AG04450 (cell line): ENCODE results near the gene BLVRA. TPM values are rescaled to one million over a fixed set of nuclear protein-coding genes. Genes with fewer than 3 reads are reported as not detected.

Experiments
- CTCF ChIA-PET: fragments of 300-600, 350-600 bp; formaldehyde crosslinking; extraction: SDS; loops from one replicate; lab custom pipeline; 2022; ENCODE audit warnings: antibody characterized with exemption, inconsistent platforms; lab: Charles Lee
- POLR2A ChIA-PET: fragments of 350-600 bp; formaldehyde crosslinking; extraction: SDS; loops from one replicate; lab custom pipeline; 2021; ENCODE audit warnings: antibody characterized with exemption, inconsistent platforms; lab: Yijun Ruan, JAX
- DNase-seq: peaks from one replicate; pipeline ENCODE4 v3.0.0-alpha.2; 2011; ENCODE audit warnings: low read depth, low spot score
- H3K27ac ChIP-seq: one replicate; pipeline ENCODE4 v1.5.1; 2012; ENCODE audit warnings: low read depth, low read length, control low read depth
- H3K27me3 ChIP-seq: one replicate; pipeline ENCODE4 v1.6.0; 2012; ENCODE audit warnings: low read length; ENCODE audit not compliant: control insufficient read depth, insufficient read depth
- H3K4me3 ChIP-seq: 2 replicates; pipeline ENCODE4 v1.5.1; 2011; ENCODE audit warnings: mild to moderate bottlenecking, low read depth, low read length, control low read depth
- H3K9me3 ChIP-seq: 2 replicates; pipeline ENCODE4 v1.5.1; 2012; ENCODE audit warnings: low read length; ENCODE audit not compliant: control insufficient read depth, insufficient read depth
- polyA plus RNA-seq: library from polyadenylated mRNA; depleted of rRNA; stranded (reverse); fragments of >200 nt; gene quantifications from 2 replicates; pipeline ENCODE4 v1.2.3, GENCODE V29; 2011
- TF ChIP-seq, protein P1 (sequence below): IDR thresholded peaks from 2 replicates; pipeline ENCODE4 v1.5.1; 2011; ENCODE audit warnings: low read depth, low read length, control low read depth, inconsistent platforms

Gene BLVRA
- polyA plus RNA-seq, 1 experiment = 58.7 TPM

DNA sequence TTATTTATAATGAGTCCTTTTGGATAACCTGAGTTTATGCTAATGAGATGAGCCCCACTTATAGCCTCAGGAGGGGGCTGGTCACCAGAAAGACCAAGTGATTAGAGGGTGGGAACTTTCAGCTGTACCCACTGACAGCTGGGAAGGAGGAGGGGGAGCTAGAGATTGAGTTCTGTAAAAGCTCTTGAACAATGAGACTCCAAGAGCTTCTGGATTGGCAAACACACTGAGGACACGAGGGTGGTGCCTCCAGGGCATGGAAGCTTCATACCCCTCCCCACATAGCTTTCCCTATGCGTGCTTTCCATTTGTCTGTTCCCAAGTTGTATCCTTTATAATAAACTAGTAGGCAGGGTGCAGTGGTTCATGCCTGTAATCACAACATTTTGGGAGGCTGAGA lies 90.6 kb downstream of the BLVRA start:
- POLR2A ChIA-PET = interaction anchor here (0.6 kb wide), 1 partner anchor 262 kb away, joined by 4 read pairs; no protein-coding TSS in a partner anchor
- CTCF ChIA-PET = interaction anchor here (2.9 to 3.3 kb wide), 2 partner anchors 10 to 11 kb away, joined by 15 to 22 read pairs; no protein-coding TSS in a partner anchor
- TF ChIP-seq, protein P1, sequence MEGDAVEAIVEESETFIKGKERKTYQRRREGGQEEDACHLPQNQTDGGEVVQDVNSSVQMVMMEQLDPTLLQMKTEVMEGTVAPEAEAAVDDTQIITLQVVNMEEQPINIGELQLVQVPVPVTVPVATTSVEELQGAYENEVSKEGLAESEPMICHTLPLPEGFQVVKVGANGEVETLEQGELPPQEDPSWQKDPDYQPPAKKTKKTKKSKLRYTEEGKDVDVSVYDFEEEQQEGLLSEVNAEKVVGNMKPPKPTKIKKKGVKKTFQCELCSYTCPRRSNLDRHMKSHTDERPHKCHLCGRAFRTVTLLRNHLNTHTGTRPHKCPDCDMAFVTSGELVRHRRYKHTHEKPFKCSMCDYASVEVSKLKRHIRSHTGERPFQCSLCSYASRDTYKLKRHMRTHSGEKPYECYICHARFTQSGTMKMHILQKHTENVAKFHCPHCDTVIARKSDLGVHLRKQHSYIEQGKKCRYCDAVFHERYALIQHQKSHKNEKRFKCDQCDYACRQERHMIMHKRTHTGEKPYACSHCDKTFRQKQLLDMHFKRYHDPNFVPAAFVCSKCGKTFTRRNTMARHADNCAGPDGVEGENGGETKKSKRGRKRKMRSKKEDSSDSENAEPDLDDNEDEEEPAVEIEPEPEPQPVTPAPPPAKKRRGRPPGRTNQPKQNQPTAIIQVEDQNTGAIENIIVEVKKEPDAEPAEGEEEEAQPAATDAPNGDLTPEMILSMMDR = no peak
- H3K27ac ChIP-seq = no peak overlapping the region
- no peaks in the 10 kb centered on the region for H3K9me3 ChIP-seq
- peaks cover 4% of the 10 kb centered on the region for H3K27me3 ChIP-seq
- DNase-seq = no peak
- H3K4me3 ChIP-seq = no peak overlapping the region

DNA sequence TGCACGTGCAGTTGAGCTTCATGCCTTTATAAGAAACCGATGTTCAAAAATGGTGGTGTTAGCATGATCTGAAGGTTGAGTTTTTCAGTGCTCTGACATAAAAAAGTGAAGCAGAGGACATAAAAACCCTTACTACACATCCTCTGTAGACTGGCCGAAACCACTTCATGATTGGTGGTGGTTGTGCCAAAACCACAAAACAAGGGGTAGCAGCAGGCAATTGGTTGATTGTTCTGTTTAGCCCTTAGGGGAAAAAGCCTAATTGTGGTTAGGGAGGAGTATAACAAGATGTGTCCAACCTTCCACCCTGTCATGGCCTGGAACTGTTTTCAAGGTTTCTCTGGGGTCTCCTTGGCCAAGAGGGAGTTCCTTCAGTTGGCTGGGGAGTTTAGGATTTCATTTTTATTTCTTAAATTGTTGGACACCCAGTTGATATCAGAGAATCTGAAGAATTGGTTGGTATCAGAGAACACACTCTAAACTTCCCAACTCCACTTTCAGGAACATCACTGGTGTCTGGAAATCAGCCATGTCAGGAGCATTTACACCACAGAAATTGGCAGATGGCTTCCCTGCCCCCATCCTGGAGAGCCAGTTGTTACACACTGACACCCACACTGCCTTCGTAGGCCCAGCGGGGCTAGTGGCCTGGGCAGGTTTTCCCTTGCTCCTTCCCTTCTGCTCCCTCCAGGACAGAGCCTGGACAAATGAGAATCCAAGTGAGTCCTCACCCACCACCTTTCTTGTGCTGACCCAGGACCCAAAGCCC lies 92.1 kb downstream of the BLVRA start:
- H3K9me3 ChIP-seq = no peaks in the 10 kb centered on the region
- H3K27ac ChIP-seq = no peak overlapping the region
- POLR2A ChIA-PET = no interaction called here
- TF ChIP-seq, protein P1 = no peak
- H3K27me3 ChIP-seq = peaks cover 4% of the 10 kb centered on the region
- CTCF ChIA-PET = interaction anchor here (1.6 to 3.3 kb wide), 2 partner anchors 11 kb away, joined by 11 to 22 read pairs; no protein-coding TSS in a partner anchor
- DNase-seq = no peak
- H3K4me3 ChIP-seq = no peak overlapping the region

DNA sequence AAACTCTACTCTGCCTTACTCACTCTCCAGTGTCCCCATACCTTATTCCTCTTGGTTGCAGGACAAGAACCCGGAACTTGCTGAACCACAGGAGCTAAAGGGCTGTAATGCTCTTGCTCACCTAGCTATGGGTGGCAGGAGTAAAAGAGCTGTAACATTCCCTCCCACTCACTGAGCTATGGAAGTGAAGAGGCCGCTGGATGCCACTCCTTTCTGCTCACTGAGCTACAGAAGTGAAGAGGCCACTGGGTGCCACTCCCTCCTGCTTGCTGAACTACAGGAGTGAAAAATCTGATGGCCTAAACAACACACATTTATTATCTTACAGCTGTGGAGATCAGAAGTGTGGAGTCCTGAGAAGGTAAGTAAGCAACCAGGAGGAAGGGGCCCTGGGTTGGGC lies 93.3 kb downstream of the BLVRA start:
- no peaks in the 10 kb centered on the region for H3K9me3 ChIP-seq
- H3K27ac ChIP-seq = no peak overlapping the region
- POLR2A ChIA-PET = no interaction called here
- H3K27me3 ChIP-seq = peaks cover 4% of the 10 kb centered on the region
- CTCF ChIA-PET = interaction anchor here (1.6 kb wide), 1 partner anchor 13 kb away, joined by 11 read pairs; no protein-coding TSS in a partner anchor
- H3K4me3 ChIP-seq = no peak overlapping the region
- TF ChIP-seq, protein P1 = no peak
- DNase-seq = no peak

GRCh38 chr7:43855176-43855575 lies 96.7 kb downstream of the BLVRA start:
- TF ChIP-seq, protein P1 = no peak
- no peak for DNase-seq
- no peaks in the 10 kb centered on the region for H3K27me3 ChIP-seq
- no peak overlapping the region for H3K27ac ChIP-seq
- no peak overlapping the region for H3K4me3 ChIP-seq
- CTCF ChIA-PET = interaction anchor here (1.3 kb wide), 1 partner anchor 16 kb away, joined by 3 read pairs; no protein-coding TSS in a partner anchor
- H3K9me3 ChIP-seq = no peaks in the 10 kb centered on the region
- POLR2A ChIA-PET = no interaction called here

DNA sequence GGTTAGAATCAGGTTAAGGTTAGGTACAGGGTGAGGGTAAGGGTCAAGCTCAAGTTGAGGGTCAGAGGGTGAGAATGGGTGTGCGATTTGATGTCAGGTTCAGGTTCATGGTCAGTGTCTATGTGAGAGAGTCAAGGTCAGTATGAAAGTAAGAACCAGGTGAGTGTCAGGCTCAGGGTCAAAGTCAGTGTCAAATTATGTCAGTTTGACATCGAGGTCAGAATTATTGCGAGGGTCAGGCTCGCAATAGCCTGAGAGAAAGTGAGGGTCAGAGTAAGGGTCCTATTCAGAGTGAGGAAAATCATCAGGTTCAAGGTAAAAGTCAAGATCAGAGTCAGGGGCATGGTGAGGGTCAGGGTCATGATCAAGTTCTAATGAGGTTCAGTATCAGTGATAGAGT lies 97.8 kb downstream of the BLVRA start:
- peaks cover 2% of the 10 kb centered on the region for H3K27me3 ChIP-seq
- no peak overlapping the region for H3K27ac ChIP-seq
- ChIA-PET POLR2A (no interaction called here), CTCF (interaction anchor here (0.7 kb wide), 1 partner anchor 17 kb away, joined by 3 read pairs; no protein-coding TSS in a partner anchor)
- no peaks in the 10 kb centered on the region for H3K9me3 ChIP-seq
- no peak overlapping the region for H3K4me3 ChIP-seq
- DNase-seq = no peak
- TF ChIP-seq, protein P1 = no peak
